B cell (primary cell): ENCODE measurements around the gene GPATCH11. TPM values are rescaled to one million over a fixed set of nuclear protein-coding genes. Genes with fewer than 3 reads are reported as not detected.

ENCODE experiments used
- ATAC-seq: fragments of 200-7000 bp; cut with Tn5 transposase; one replicate; pipeline ENCODE4 v1.10.0; 2021; ENCODE audit warnings: low read depth, mild to moderate bottlenecking, moderate number of reproducible peaks, moderate library complexity
- CTCF ChIA-PET: fragments of 350-600 bp; sonication (Branson Sonifier 250); formaldehyde crosslinking; loops from one replicate; lab custom pipeline; 2021; ENCODE audit warnings: antibody characterized with exemption, inconsistent platforms; lab: Charles Lee
- POLR2A ChIA-PET: fragments of 350-600 bp; sonication (Branson Sonifier 250); formaldehyde crosslinking; loops from one replicate; lab custom pipeline; 2021; ENCODE audit warnings: antibody characterized with exemption; lab: Charles Lee
- DNase-seq: peaks from one replicate; pipeline ENCODE4 v3.0.0; 2013
- H2AFZ ChIP-seq: 2 replicates; pipeline ENCODE4 v1.6.1; 2012; ENCODE audit warnings: mild to moderate bottlenecking, low read depth, low read length; ENCODE audit not compliant: insufficient read depth, poor library complexity, severe bottlenecking
- H3K27ac ChIP-seq, 2 donors: 1 replicate in 1 of 2; 2 replicates in 1 of 2; pipeline ENCODE4 v1.5.1; 2012 to 2013; ENCODE audit warnings: low read length in 2 of 2, mild to moderate bottlenecking in 2 of 2, moderate library complexity in 1 of 2
- H3K27me3 ChIP-seq, 4 experiments: fragments of 200-600 bp in 1 of 4; sonication (generic) in 1 of 4; replicated peaks in 1 of 4; 1 replicate in 2 of 4; 2 replicates in 2 of 4; pipeline versions ENCODE4 v1.6.1 to v1.7.0; 2013 to 2016; ENCODE audit warnings: low read length in 3 of 4, mild to moderate bottlenecking in 2 of 4, mixed read lengths in 1 of 4, moderate library complexity in 1 of 4; ENCODE audit not compliant: insufficient read depth in 4 of 4, control insufficient read depth in 3 of 4; ENCODE audit errors: control extremely low read depth in 1 of 4
- H3K36me3 ChIP-seq, 2 experiments: replicated peaks in 1 of 2; 1 replicate in 1 of 2; 2 replicates in 1 of 2; pipeline versions ENCODE4 v1.6.1 to v1.7.1; 2013; ENCODE audit warnings: low read length in 1 of 2; ENCODE audit not compliant: insufficient read depth in 2 of 2, control insufficient read depth in 1 of 2; ENCODE audit errors: control extremely low read depth in 1 of 2, extremely low read depth in 1 of 2
- H3K4me1 ChIP-seq, 2 donors: fragments of 200-600 bp in 1 of 2; sonication (generic) in 1 of 2; 1 replicate in 1 of 2; 2 replicates in 1 of 2; pipeline versions ENCODE4 v1.5.1 to v1.6.1; 2013 to 2017; ENCODE audit warnings: low read length in 2 of 2; ENCODE audit not compliant: control insufficient read depth in 2 of 2, insufficient read depth in 2 of 2
- H3K4me2 ChIP-seq: replicated peaks from 2 replicates; pipeline ENCODE3; 2012; ENCODE audit warnings: mild to moderate bottlenecking, low read depth, low read length; ENCODE audit not compliant: poor library complexity, severe bottlenecking
- H3K4me3 ChIP-seq, 5 experiments: fragments of 200-600 bp in 1 of 5; sonication (generic) in 1 of 5; 1 replicate in 3 of 5; 2 replicates in 2 of 5; pipeline versions ENCODE4 v1.5.1 to v1.7.0; 2011 to 2016; ENCODE audit warnings: low read length in 4 of 5, mild to moderate bottlenecking in 4 of 5, low read depth in 2 of 5, control low read depth in 1 of 5, moderate library complexity in 1 of 5; ENCODE audit not compliant: insufficient read depth in 1 of 5; ENCODE audit errors: control extremely low read depth in 1 of 5, extremely low read depth in 1 of 5
- H3K79me2 ChIP-seq: fragments of 200-600 bp; sonication (generic); one replicate; pipeline ENCODE4 v1.6.0; 2016; ENCODE audit warnings: low read length; ENCODE audit not compliant: control insufficient read depth, insufficient read depth
- H3K9ac ChIP-seq: fragments of 200-600 bp; sonication (generic); 2 replicates; pipeline ENCODE4 v1.6.1; 2017; ENCODE audit warnings: mild to moderate bottlenecking, low read length, moderate library complexity
- H3K9me3 ChIP-seq, 3 donors: one replicate each; pipeline versions ENCODE4 v1.6.1 to v1.7.1; 2013; ENCODE audit warnings: low read length in 2 of 3; ENCODE audit not compliant: control insufficient read depth in 2 of 3, insufficient read depth in 1 of 3; ENCODE audit errors: control extremely low read depth in 1 of 3
- H4K20me1 ChIP-seq: 2 replicates; pipeline ENCODE4 v1.6.0; 2012; ENCODE audit warnings: mild to moderate bottlenecking, low read length; ENCODE audit not compliant: insufficient read depth, control insufficient read depth, poor library complexity, severe bottlenecking
- H3K27ac Mint-ChIP-seq: one replicate; pipeline ENCODE4 v1.8.0; 2021; ENCODE audit warnings: mixed read lengths
- H3K27me3 Mint-ChIP-seq: one replicate; pipeline ENCODE4 v1.8.0; 2021; ENCODE audit warnings: mixed read lengths
- H3K4me1 Mint-ChIP-seq: one replicate; pipeline ENCODE4 v1.8.0; 2021; ENCODE audit warnings: mixed read lengths
- H3K4me3 Mint-ChIP-seq: one replicate; pipeline ENCODE4 v1.8.0; 2021; ENCODE audit warnings: mixed read lengths
- H3K9me3 Mint-ChIP-seq: one replicate; pipeline ENCODE4 v1.8.0; 2022; ENCODE audit warnings: mixed read lengths; ENCODE audit not compliant: insufficient read depth
- EZH2 ChIP-seq: IDR thresholded peaks from 2 replicates; pipeline ENCODE4 v1.6.1; 2012; ENCODE audit warnings: borderline replicate concordance, low read depth, mild to moderate bottlenecking, moderate library complexity, low read length; ENCODE audit not compliant: insufficient read depth, poor library complexity, severe bottlenecking
- WGBS: methylation state at CpG from one replicate; pipeline ENCODE4 v1.1.5; 2013; ENCODE audit warnings: missing lambda C conversion rate; ENCODE audit not compliant: insufficient coverage; 5-methylcytosine and 5-hydroxymethylcytosine counted together
- intact Hi-C: fragments of 100-400 bp; cut with micrococcal nuclease; formaldehyde crosslinking; loops from one replicate; pipeline ENCODE4 v1.10.0; 2022
- polyA plus RNA-seq: library from polyadenylated mRNA; depleted of rRNA; stranded (reverse); fragments of >200 nt; gene quantifications from 2 replicates; pipeline ENCODE4 v1.2.3, GENCODE V29; 2012
- total RNA-seq, 2 donors: library from RNA; stranded (reverse); fragments of 120-200 nt in 1 of 2; gene quantifications; 1 replicate in 1 of 2; 2 replicates in 1 of 2; pipeline versions ENCODE4 v1.2.3 to v1.2.4, GENCODE V29; 2013 to 2022
- TF ChIP-seq, protein P1 (sequence below): fragments of 200-600 bp; IDR thresholded peaks from one replicate; pipeline ENCODE4 v1.8.0; 2022; ENCODE audit warnings: antibody characterized with exemption, mild to moderate bottlenecking

The GPATCH11 gene
- total and polyA plus RNA-seq, 2 donors (not counting 1 experiment from before 2014, with no cell fraction given) = 9.6 to 18.2 TPM

DNA sequence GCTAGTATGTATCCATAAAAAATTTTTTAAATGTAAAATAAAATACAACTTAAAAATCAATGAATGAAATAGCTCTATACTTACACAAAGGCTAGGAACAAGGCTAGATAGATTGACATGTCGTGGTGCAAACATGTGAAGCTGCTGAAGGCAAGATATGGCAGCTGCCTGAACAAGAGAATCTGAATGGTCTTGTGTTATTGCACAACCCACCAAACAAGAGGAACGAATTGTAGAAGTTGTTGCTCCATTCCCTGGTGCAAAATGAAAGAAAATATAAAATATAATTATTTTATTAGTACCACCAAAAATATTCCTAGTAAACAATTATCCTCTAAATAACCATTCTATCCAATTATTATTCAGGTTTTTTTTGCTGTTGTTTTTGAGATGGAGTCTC, 46.5 kb upstream of the GPATCH11 start:
- H3K27me3 Mint-ChIP-seq = no peaks in the 10 kb centered on the region
- no peak overlapping the region for H3K27ac ChIP-seq
- H3K9ac ChIP-seq = no peak overlapping the region
- no peak for ATAC-seq
- TF ChIP-seq EZH2 = no peak
- TF ChIP-seq, protein P1, sequence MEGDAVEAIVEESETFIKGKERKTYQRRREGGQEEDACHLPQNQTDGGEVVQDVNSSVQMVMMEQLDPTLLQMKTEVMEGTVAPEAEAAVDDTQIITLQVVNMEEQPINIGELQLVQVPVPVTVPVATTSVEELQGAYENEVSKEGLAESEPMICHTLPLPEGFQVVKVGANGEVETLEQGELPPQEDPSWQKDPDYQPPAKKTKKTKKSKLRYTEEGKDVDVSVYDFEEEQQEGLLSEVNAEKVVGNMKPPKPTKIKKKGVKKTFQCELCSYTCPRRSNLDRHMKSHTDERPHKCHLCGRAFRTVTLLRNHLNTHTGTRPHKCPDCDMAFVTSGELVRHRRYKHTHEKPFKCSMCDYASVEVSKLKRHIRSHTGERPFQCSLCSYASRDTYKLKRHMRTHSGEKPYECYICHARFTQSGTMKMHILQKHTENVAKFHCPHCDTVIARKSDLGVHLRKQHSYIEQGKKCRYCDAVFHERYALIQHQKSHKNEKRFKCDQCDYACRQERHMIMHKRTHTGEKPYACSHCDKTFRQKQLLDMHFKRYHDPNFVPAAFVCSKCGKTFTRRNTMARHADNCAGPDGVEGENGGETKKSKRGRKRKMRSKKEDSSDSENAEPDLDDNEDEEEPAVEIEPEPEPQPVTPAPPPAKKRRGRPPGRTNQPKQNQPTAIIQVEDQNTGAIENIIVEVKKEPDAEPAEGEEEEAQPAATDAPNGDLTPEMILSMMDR = no peak
- H3K9me3 ChIP-seq = no peaks in the 10 kb centered on the region
- H3K9me3 Mint-ChIP-seq = no peaks in the 10 kb centered on the region
- no peak overlapping the region for H3K4me3 ChIP-seq
- H3K27ac Mint-ChIP-seq = no peak overlapping the region
- intact Hi-C loops = no loop called here
- ChIA-PET CTCF (interaction anchor here (0.6 kb wide), 1 partner anchor 1333 kb away, joined by 3 read pairs; no protein-coding TSS in a partner anchor), POLR2A (no interaction called here)
- peaks cover 7 to 59% of the 10 kb centered on the region in 2 experiments for H3K36me3 ChIP-seq
- H3K4me3 Mint-ChIP-seq = no peak overlapping the region
- no peaks in the 10 kb centered on the region for H3K4me1 Mint-ChIP-seq
- WGBS = 100% methylated on average over 1 of the region's 2 CpGs
- no peaks in the 10 kb centered on the region for H4K20me1 ChIP-seq
- no peaks in the 10 kb centered on the region for H3K4me1 ChIP-seq
- no peak for DNase-seq
- H3K79me2 ChIP-seq = peaks cover 2% of the 10 kb centered on the region
- no peak overlapping the region for H3K4me2 ChIP-seq
- H3K27me3 ChIP-seq = no peaks in the 10 kb centered on the region
- no peak overlapping the region for H2AFZ ChIP-seq

DNA sequence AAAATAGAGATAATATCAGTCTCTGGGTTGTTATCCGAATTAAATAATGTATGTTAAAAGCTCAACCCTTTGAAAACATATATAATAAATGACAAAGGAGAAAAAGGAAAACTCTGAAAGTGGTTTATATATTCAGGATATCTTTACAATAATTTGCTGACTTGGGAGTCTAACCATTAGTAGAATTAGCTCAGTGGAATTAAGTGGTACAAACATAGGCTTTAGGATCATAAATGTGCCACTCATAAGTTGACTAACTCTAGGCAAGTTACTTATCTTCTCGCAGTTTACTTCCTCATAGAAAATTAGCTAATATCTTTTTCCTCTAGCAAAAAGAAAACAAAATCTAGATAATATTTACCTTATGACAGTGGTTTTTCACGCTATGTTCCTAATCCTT, 44.7 kb upstream of the GPATCH11 start:
- intact Hi-C loops = no loop called here
- H3K9ac ChIP-seq = no peak overlapping the region
- CTCF ChIA-PET = no interaction called here
- no peak overlapping the region for H2AFZ ChIP-seq
- H3K79me2 ChIP-seq = no peaks in the 10 kb centered on the region
- H3K36me3 ChIP-seq = peaks cover 7 to 49% of the 10 kb centered on the region in 2 experiments
- no peaks in the 10 kb centered on the region for H3K27me3 Mint-ChIP-seq
- DNase-seq = no peak
- no peaks in the 10 kb centered on the region for H3K9me3 Mint-ChIP-seq
- no peaks in the 10 kb centered on the region for H3K4me1 ChIP-seq
- ATAC-seq = no peak
- H3K27ac Mint-ChIP-seq = no peak overlapping the region
- POLR2A ChIA-PET = no interaction called here
- H3K9me3 ChIP-seq = no peaks in the 10 kb centered on the region
- no peak overlapping the region for H3K27ac ChIP-seq
- H4K20me1 ChIP-seq = no peaks in the 10 kb centered on the region
- H3K27me3 ChIP-seq = no peaks in the 10 kb centered on the region
- WGBS = no CpG with 5 or more reads among the region's 3 CpGs
- no peak overlapping the region for H3K4me3 ChIP-seq
- H3K4me3 Mint-ChIP-seq = no peak overlapping the region
- TF ChIP-seq EZH2 = no peak
- TF ChIP-seq, protein P1 = no peak
- no peak overlapping the region for H3K4me2 ChIP-seq
- no peaks in the 10 kb centered on the region for H3K4me1 Mint-ChIP-seq
